GM18868 (cell line): ENCODE data around the gene NNAT.
"Not testable (repeated sequence)": the region's sequence is repeated elsewhere in the genome, so short reads cannot be mapped to it uniquely, and the experiment has no call there.

ENCODE experiments used
- ATAC-seq: cut with Tn5 transposase; IDR thresholded peaks from one replicate; pipeline ENCODE4 v1.9.1; 2021; ENCODE audit warnings: mild to moderate bottlenecking, moderate library complexity; ENCODE audit not compliant: unreplicated experiment

NNAT gene

GRCh38 chr20:37539424-37539823 lies 18.4 kb downstream of the NNAT start:
- ATAC-seq = no peak

GRCh38 chr20:37540001-37540400 lies 19.0 kb downstream of the NNAT start:
- no peak for ATAC-seq

GRCh38 chr20:37540838-37541237 lies 19.8 kb downstream of the NNAT start:
- not testable (repeated sequence) for ATAC-seq

GRCh38 chr20:37541326-37541725 lies 20.3 kb downstream of the NNAT start:
- no peak for ATAC-seq

GRCh38 chr20:37542281-37542680 lies 21.2 kb downstream of the NNAT start:
- no peak for ATAC-seq

- ATAC-seq = no peak
Observed at GRCh38 chr20:37543828-37544227, 22.8 kb downstream of the NNAT start.

GRCh38 chr20:37544386-37544785 lies 23.3 kb downstream of the NNAT start:
- no peak for ATAC-seq

GRCh38 chr20:37545516-37545915 lies 24.5 kb downstream of the NNAT start:
- no peak for ATAC-seq

GRCh38 chr20:37547912-37548311 lies 26.9 kb downstream of the NNAT start:
- no peak for ATAC-seq

GRCh38 chr20:37550101-37550920 lies 29.3 kb downstream of the NNAT start:
- not testable (repeated sequence) for ATAC-seq

GRCh38 chr20:37551660-37552059 lies 30.6 kb downstream of the NNAT start:
- ATAC-seq = not testable (repeated sequence)

- ATAC-seq = no peak
Observed at GRCh38 chr20:37552415-37552814, 31.4 kb downstream of the NNAT start.

GRCh38 chr20:37554721-37555298 lies 33.8 kb downstream of the NNAT start:
- not testable (repeated sequence) for ATAC-seq

- ATAC-seq = no peak
Observed at GRCh38 chr20:37556538-37556937, 35.5 kb downstream of the NNAT start.

GRCh38 chr20:37558306-37558705 lies 37.3 kb downstream of the NNAT start:
- ATAC-seq = no peak

- ATAC-seq = no peak
Observed at GRCh38 chr20:37558779-37559178, 37.7 kb downstream of the NNAT start.

GRCh38 chr20:37559312-37560027 lies 38.4 kb downstream of the NNAT start:
- ATAC-seq = no peak

- no peak for ATAC-seq
Observed at GRCh38 chr20:37560629-37561028, 39.6 kb downstream of the NNAT start.

GRCh38 chr20:37562695-37563480 lies 41.8 kb downstream of the NNAT start:
- no peak for ATAC-seq

GRCh38 chr20:37564016-37564387 lies 43.0 kb downstream of the NNAT start:
- ATAC-seq = no peak
